ENCODE measurements around the gene LRP1B. TPM values are rescaled to one million over a fixed set of nuclear protein-coding genes. Genes with fewer than 3 reads are reported as not detected.

Gene LRP1B
- total and polyA plus RNA-seq, 4 donors: 0.01 to 0.84 (median 0.17) TPM

DNA sequence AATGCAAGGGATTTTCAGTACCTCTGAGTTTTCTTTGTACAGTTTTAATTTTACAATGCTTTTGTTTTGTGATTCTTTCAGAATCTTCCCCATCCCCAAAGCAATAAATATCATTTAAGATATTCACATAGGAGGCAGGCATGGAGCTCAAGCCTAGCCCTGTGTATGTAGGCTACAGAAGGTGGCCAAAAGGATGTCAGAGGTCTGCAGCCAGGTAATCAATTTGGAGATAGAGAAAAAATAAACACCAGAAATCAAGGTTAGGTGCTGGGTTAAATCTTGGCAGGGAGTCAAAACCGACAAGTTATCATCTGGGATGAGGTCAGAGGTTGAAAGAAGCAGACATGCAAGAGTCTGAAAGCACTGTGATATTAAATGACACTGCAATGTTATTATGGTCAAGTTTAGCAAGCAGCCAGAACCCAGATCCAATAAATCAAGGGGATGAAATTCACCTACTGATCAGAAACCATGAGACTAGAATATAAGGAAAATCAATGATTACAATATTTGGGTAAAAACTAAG lies 45.1 kb upstream of the LRP1B start:
- Histone ChIP-seq H3K9me3 (ENCODE audit: control insufficient read depth in 4 of 4, low read length in 3 of 4) (no peaks in the 10 kb centered on the region), H3K36me3 (ENCODE audit: control insufficient read depth in 4 of 4, insufficient read depth in 3 of 4, low read depth in 1 of 4, low read length in 3 of 4) (no peaks in the 10 kb centered on the region), H3K4me3 (ENCODE audit: low read depth in 1 of 3, low read length in 3 of 3) (no peak overlapping the region), H3K27me3 (ENCODE audit: control insufficient read depth in 4 of 4, insufficient read depth in 4 of 4, low read length in 3 of 4) (no peaks in the 10 kb centered on the region), H3K4me1 (ENCODE audit: control insufficient read depth in 4 of 4, insufficient read depth in 4 of 4, low read length in 3 of 4) (no peaks in the 10 kb centered on the region), H3K9ac (ENCODE audit: low read depth in 1 of 2, low read length in 2 of 2) (no peak overlapping the region), H3K27ac (ENCODE audit: low read depth in 1 of 2, low read length in 2 of 2) (no peak overlapping the region)
- DNase-seq (ENCODE audit: low spot score): no peak
- 10% methylated on average over 1 of the region's 1 CpG for WGBS
- TF ChIP-seq, protein P1, sequence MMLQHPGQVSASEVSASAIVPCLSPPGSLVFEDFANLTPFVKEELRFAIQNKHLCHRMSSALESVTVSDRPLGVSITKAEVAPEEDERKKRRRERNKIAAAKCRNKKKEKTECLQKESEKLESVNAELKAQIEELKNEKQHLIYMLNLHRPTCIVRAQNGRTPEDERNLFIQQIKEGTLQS (IDR thresholded peaks at IDR 0.05): no peak
- TF ChIP-seq HNF4A (conservative IDR thresholded peaks at IDR 0.05) (peak in 1 of 2 donors; percentile 4), JUND (IDR thresholded peaks at IDR 0.05) (no peak), NR2F2 (IDR thresholded peaks at IDR 0.05) (peak; percentile 18), GABPA (IDR thresholded peaks at IDR 0.05 in 1 of 2, conservative IDR thresholded peaks at IDR 0.05 in 1 of 2) (no peak)

DNA sequence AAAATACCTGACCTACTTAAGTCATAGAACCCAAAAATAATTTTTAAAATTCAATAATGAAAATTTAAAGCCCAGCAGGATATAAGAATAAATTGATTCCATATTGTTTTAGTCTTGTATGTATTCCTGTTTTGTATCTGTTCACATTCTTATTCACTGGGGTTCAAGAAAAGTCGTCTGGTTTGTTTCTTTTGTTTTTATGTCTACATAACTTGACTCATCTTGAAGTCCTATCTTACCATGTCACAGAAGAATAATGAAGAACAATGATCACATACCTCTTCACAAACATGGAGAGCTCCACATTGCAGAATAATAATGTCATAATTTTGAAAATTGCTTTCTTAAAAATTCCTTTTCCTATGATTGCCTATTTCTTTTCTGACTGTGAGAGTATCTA lies 43.4 kb upstream of the LRP1B start:
- Histone ChIP-seq H3K27ac (ENCODE audit: low read depth in 1 of 2, low read length in 2 of 2) (no peak overlapping the region), H3K4me3 (ENCODE audit: low read depth in 1 of 3, low read length in 3 of 3) (no peak overlapping the region), H3K9ac (ENCODE audit: low read depth in 1 of 2, low read length in 2 of 2) (no peak overlapping the region), H3K9me3 (ENCODE audit: control insufficient read depth in 4 of 4, low read length in 3 of 4) (no peaks in the 10 kb centered on the region), H3K4me1 (ENCODE audit: control insufficient read depth in 4 of 4, insufficient read depth in 4 of 4, low read length in 3 of 4) (no peaks in the 10 kb centered on the region), H3K36me3 (ENCODE audit: control insufficient read depth in 4 of 4, insufficient read depth in 3 of 4, low read depth in 1 of 4, low read length in 3 of 4) (no peaks in the 10 kb centered on the region), H3K27me3 (ENCODE audit: control insufficient read depth in 4 of 4, insufficient read depth in 4 of 4, low read length in 3 of 4) (no peaks in the 10 kb centered on the region)
- TF ChIP-seq FOXA2 (IDR thresholded peaks at IDR 0.05) (no peak), HNF4G (IDR thresholded peaks at IDR 0.05) (no peak), SP1 (IDR thresholded peaks at IDR 0.05) (no peak), TAF1 (conservative IDR thresholded peaks at IDR 0.05) (no peak), NR2F2 (IDR thresholded peaks at IDR 0.05) (no peak), RXRA (IDR thresholded peaks at IDR 0.05) (no peak), JUND (IDR thresholded peaks at IDR 0.05) (no peak), HNF4A (conservative IDR thresholded peaks at IDR 0.05) (no peak), YY1 (IDR thresholded peaks at IDR 0.05) (no peak), RAD21 (IDR thresholded peaks at IDR 0.05) (no peak), EGR1 (IDR thresholded peaks at IDR 0.05; ENCODE audit: low read depth in 2 of 2) (no peak)
- TF ChIP-seq, protein P2, sequence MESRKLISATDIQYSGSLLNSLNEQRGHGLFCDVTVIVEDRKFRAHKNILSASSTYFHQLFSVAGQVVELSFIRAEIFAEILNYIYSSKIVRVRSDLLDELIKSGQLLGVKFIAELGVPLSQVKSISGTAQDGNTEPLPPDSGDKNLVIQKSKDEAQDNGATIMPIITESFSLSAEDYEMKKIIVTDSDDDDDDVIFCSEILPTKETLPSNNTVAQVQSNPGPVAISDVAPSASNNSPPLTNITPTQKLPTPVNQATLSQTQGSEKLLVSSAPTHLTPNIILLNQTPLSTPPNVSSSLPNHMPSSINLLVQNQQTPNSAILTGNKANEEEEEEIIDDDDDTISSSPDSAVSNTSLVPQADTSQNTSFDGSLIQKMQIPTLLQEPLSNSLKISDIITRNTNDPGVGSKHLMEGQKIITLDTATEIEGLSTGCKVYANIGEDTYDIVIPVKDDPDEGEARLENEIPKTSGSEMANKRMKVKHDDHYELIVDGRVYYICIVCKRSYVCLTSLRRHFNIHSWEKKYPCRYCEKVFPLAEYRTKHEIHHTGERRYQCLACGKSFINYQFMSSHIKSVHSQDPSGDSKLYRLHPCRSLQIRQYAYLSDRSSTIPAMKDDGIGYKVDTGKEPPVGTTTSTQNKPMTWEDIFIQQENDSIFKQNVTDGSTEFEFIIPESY (IDR thresholded peaks at IDR 0.05): no peak
- TF ChIP-seq, protein P3, sequence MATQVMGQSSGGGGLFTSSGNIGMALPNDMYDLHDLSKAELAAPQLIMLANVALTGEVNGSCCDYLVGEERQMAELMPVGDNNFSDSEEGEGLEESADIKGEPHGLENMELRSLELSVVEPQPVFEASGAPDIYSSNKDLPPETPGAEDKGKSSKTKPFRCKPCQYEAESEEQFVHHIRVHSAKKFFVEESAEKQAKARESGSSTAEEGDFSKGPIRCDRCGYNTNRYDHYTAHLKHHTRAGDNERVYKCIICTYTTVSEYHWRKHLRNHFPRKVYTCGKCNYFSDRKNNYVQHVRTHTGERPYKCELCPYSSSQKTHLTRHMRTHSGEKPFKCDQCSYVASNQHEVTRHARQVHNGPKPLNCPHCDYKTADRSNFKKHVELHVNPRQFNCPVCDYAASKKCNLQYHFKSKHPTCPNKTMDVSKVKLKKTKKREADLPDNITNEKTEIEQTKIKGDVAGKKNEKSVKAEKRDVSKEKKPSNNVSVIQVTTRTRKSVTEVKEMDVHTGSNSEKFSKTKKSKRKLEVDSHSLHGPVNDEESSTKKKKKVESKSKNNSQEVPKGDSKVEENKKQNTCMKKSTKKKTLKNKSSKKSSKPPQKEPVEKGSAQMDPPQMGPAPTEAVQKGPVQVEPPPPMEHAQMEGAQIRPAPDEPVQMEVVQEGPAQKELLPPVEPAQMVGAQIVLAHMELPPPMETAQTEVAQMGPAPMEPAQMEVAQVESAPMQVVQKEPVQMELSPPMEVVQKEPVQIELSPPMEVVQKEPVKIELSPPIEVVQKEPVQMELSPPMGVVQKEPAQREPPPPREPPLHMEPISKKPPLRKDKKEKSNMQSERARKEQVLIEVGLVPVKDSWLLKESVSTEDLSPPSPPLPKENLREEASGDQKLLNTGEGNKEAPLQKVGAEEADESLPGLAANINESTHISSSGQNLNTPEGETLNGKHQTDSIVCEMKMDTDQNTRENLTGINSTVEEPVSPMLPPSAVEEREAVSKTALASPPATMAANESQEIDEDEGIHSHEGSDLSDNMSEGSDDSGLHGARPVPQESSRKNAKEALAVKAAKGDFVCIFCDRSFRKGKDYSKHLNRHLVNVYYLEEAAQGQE (IDR thresholded peaks at IDR 0.05): no peak
- TF ChIP-seq, protein P4, sequence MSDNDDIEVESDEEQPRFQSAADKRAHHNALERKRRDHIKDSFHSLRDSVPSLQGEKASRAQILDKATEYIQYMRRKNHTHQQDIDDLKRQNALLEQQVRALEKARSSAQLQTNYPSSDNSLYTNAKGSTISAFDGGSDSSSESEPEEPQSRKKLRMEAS (IDR thresholded peaks at IDR 0.05): no peak
- TF ChIP-seq, protein P1 (IDR thresholded peaks at IDR 0.05): no peak
- WGBS: 32% methylated on average over 1 of the region's 1 CpG
- no peak for DNase-seq (ENCODE audit: low spot score)
